Stimulated activated CD8-positive, alpha-beta memory T cell treated with anti-CD3 and anti-CD28 coated beads, Interleukin-15, amount 100 ng/mL, for 4 hours (primary cell): Measurements from ENCODE around the gene FTH1.
"Not testable (repeated sequence)": the region's sequence is repeated elsewhere in the genome, so short reads cannot be mapped to it uniquely, and the experiment has no call there.

Experiments used
- DNase-seq, 2 donors: peaks; one replicate each; pipeline ENCODE4 v3.0.0-alpha.2; 2020; ENCODE audit warnings: low read depth in 2 of 2

The FTH1 gene

GRCh38 chr11:61964058-61964665, 3.3 kb downstream of the FTH1 start:
- DNase-seq: no peak

- DNase-seq: no peak
Observed at GRCh38 chr11:61963282-61964057, 4.0 kb downstream of the FTH1 start.

- DNase-seq: no peak
Observed at GRCh38 chr11:61963016-61963281, 4.5 kb downstream of the FTH1 start.

GRCh38 chr11:61962213-61963015, 5.0 kb downstream of the FTH1 start:
- DNase-seq: no peak

- no peak for DNase-seq
Observed at GRCh38 chr11:61961570-61962212, 5.7 kb downstream of the FTH1 start.

GRCh38 chr11:61960532-61960931, 6.9 kb downstream of the FTH1 start:
- DNase-seq: no peak

- no peak for DNase-seq
Observed at GRCh38 chr11:61959678-61960077, 7.8 kb downstream of the FTH1 start.

GRCh38 chr11:61959114-61959513, 8.3 kb downstream of the FTH1 start:
- DNase-seq: no peak

GRCh38 chr11:61958590-61958989, 8.8 kb downstream of the FTH1 start:
- no peak for DNase-seq

GRCh38 chr11:61957021-61957770, 10.2 kb downstream of the FTH1 start:
- DNase-seq: no peak

GRCh38 chr11:61956191-61957020, 11.0 kb downstream of the FTH1 start:
- DNase-seq: no peak

GRCh38 chr11:61955422-61956135, 11.9 kb downstream of the FTH1 start:
- no peak for DNase-seq

GRCh38 chr11:61954851-61955421, 12.5 kb downstream of the FTH1 start:
- no peak for DNase-seq

GRCh38 chr11:61954106-61954850, 13.2 kb downstream of the FTH1 start:
- DNase-seq: no peak

GRCh38 chr11:61953632-61954031, 13.8 kb downstream of the FTH1 start:
- DNase-seq: not testable (repeated sequence)

- no peak for DNase-seq
Observed at GRCh38 chr11:61952882-61953281, 14.6 kb downstream of the FTH1 start.

GRCh38 chr11:61951484-61952135, 15.8 kb downstream of the FTH1 start:
- no peak for DNase-seq

- no peak for DNase-seq
Observed at GRCh38 chr11:61950035-61950547, 17.3 kb downstream of the FTH1 start, which contains the start of gene BEST1. Gene BEST1, plus strand, starts transcription at chr11:61950351. Its CDS starts 1,456 bp downstream, at chr11:61951807.
